GM19328 (cell line): ENCODE data around the gene EHD1.

Experiments used
- ATAC-seq: cut with Tn5 transposase; IDR thresholded peaks from one replicate; pipeline ENCODE4 v1.9.1; 2021; ENCODE audit warnings: mild to moderate bottlenecking, moderate library complexity; ENCODE audit not compliant: unreplicated experiment

The EHD1 gene

GRCh38 chr11:64878494-64879243, at the start of gene EHD1:
TSS of gene EHD1 (minus strand) at chr11:64878621. CDS start at chr11:64878464, 157 bp downstream.
- ATAC-seq, result peak; percentile 68

- ATAC-seq, result no peak
These were observed 48.3 kb upstream of the EHD1 start for GRCh38 chr11:64926689-64927088.

- no peak for ATAC-seq
These were observed 47.4 kb upstream of the EHD1 start for GRCh38 chr11:64925536-64926436.

GRCh38 chr11:64924910-64925284, 46.5 kb upstream of the EHD1 start:
- no peak for ATAC-seq

- peak; percentile 82 for ATAC-seq
These were observed 45.8 kb upstream of the EHD1 start, which contains the start of gene PPP2R5B for GRCh38 chr11:64923944-64924909. TSS of gene PPP2R5B (plus strand) at chr11:64924689. CDS start at chr11:64925735, 1,046 bp downstream.

- no peak for ATAC-seq
These were observed 44.8 kb upstream of the EHD1 start for GRCh38 chr11:64923151-64923661.

GRCh38 chr11:64921384-64921783, 43.0 kb upstream of the EHD1 start:
- ATAC-seq, result no peak

- no peak for ATAC-seq
These were observed 41.7 kb upstream of the EHD1 start for GRCh38 chr11:64920124-64920523.

- ATAC-seq, result no peak
These were observed 41.2 kb upstream of the EHD1 start for GRCh38 chr11:64919627-64920026.

GRCh38 chr11:64918017-64918416, 39.6 kb upstream of the EHD1 start:
- no peak for ATAC-seq

GRCh38 chr11:64917663-64917995, 39.2 kb upstream of the EHD1 start:
- no peak for ATAC-seq

GRCh38 chr11:64916775-64917662, 38.6 kb upstream of the EHD1 start, which contains the start of gene ATG2A:
TSS of gene ATG2A (minus strand) at chr11:64917209. CDS start at chr11:64917135, 74 bp downstream.
- ATAC-seq, result peak; percentile 93

- ATAC-seq, result no peak
These were observed 37.8 kb upstream of the EHD1 start for GRCh38 chr11:64916040-64916774.

GRCh38 chr11:64915376-64915887, 37.0 kb upstream of the EHD1 start:
- no peak for ATAC-seq

- ATAC-seq, result no peak
These were observed 35.7 kb upstream of the EHD1 start for GRCh38 chr11:64914123-64914522.

GRCh38 chr11:64913171-64913727, 34.8 kb upstream of the EHD1 start:
- ATAC-seq, result no peak

GRCh38 chr11:64911689-64912088, 33.3 kb upstream of the EHD1 start:
- no peak for ATAC-seq

- no peak for ATAC-seq
These were observed 32.7 kb upstream of the EHD1 start for GRCh38 chr11:64911142-64911541.
